CD4-positive, alpha-beta T cell treated with Interleukin-4 for 4 hours (primary cell): ENCODE data around the gene MUL1.

Experiments used
- DNase-seq: peaks from one replicate; pipeline ENCODE4 v3.0.0-alpha.2; 2020

Gene MUL1

GRCh38 chr1:20484519-20485462 is 23.2 kb downstream of the MUL1 start:
- DNase-seq: no peak

GRCh38 chr1:20483833-20484518 is 24.0 kb downstream of the MUL1 start:
- no peak for DNase-seq

DNA sequence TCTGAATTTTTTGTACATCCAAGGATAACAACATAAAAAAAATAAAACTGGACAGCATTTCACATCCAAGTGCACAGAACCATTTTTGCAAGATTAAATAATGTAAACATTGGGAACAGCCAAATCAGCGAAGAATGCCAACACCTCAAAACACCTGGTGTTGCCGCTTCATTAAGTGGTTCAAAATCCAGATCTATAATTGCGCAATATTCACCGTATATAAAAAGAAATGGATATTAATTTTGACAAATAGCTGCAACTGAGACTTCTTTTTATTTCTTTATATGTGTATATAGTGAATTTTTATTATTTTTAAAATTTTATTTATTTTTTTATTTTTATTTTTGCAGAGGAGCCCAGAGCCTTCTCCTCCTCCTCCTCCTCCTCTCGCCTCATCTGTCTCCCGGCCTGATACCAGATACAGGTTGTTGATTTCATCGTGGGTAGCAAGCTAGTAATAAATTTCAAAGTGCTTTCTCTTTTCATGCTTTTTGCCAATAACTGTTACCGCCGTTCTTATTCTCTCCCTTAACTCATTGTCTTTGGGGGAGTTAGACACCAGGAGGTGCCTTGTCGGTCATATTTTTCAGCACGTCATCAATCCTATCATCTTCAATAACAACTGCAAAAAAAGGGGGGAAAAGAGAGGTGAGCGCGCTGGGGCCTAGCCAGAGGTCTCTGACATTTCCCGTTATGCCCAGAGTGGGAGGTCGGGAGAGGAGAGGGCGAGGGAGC is 24.7 kb downstream of the MUL1 start:
- no peak for DNase-seq

- DNase-seq: no peak
These were observed 26.1 kb downstream of the MUL1 start for GRCh38 chr1:20481643-20482498.

- no peak for DNase-seq
These were observed 26.9 kb downstream of the MUL1 start for GRCh38 chr1:20480951-20481617.

GRCh38 chr1:20480243-20480944 is 27.6 kb downstream of the MUL1 start:
- DNase-seq: no peak

GRCh38 chr1:20479840-20480239 is 28.1 kb downstream of the MUL1 start:
- DNase-seq: no peak

- no peak for DNase-seq
These were observed 29.8 kb downstream of the MUL1 start for GRCh38 chr1:20478057-20478635.

DNA sequence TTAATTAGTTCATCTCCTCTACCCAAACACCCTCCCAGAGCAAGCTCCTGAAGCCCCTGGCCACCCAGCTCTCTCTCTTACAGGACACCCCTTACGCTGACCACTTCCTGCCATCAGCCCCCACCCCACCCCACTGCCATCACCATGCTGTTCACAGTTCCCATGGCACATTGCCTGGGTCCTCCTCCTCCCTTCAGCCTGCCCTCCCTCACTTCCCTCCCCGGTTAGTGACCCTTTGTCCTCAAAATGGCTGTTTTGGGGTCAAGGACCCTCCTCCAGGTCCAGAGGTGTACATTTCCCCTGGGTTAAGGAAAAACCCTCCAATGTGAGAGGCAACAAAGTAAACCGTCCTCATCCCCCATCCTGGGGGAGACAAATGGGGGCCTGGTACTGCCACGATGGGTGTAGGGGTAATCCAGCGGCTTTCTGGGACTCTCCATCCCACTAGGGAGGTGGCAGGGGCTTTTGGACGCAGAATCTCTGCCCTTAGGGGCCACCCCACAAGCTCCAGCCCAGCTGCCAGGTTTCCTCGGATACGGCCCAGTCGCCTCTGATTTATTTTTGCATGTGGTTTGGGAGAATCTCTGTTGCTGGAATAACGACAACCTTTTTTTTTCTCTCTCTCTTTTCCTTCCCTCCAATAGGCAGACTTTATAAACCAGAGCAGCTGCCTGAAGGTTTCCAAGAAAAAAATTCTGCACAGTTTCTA is 30.4 kb downstream of the MUL1 start:
- DNase-seq: no peak

GRCh38 chr1:20476265-20477038 is 31.5 kb downstream of the MUL1 start:
- DNase-seq: no peak

- DNase-seq: no peak
These were observed 33.0 kb downstream of the MUL1 start for GRCh38 chr1:20474996-20475395.

GRCh38 chr1:20474333-20474975 is 33.5 kb downstream of the MUL1 start:
- no peak for DNase-seq

DNA sequence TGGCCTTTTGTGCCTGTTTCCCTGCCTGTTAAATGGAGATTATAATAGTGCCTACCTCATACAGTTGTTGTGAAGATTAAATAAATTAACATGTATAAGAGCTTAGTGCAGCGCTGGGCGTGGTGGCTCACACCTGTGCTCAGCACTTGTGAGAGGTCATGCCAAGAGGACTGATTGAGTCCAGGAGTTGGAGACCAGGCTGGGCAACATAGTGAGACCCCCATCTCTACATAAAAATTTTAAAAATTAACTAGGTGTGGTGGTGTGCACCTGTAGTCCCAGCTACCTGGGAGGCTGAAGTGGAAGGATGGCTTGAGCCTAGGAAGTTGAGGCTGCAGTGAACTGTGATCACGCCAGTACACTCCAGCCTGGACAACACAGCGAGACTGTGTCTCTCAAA is 34.1 kb downstream of the MUL1 start:
- DNase-seq: no peak

- DNase-seq: no peak
These were observed 34.9 kb downstream of the MUL1 start for GRCh38 chr1:20472860-20473711.

DNA sequence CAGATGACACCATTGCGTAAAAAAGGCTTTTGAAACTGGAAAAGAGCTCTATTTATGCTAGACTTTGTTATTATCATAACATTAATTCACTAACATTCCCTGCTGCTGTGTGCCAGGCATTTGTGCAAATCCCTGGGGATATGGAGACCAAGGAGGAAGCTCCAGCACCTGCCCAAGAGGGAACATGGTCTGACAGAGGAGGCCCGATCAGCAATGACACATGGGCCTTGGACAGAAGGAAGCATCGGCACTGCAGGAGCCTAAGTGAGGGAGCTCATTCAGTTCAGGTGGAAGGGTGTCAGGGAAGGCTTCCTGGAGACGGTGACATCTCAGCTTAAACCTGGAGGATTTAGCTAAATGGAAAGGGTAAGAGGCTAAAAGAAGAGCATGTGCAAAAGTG is 35.8 kb downstream of the MUL1 start:
- DNase-seq: no peak

DNA sequence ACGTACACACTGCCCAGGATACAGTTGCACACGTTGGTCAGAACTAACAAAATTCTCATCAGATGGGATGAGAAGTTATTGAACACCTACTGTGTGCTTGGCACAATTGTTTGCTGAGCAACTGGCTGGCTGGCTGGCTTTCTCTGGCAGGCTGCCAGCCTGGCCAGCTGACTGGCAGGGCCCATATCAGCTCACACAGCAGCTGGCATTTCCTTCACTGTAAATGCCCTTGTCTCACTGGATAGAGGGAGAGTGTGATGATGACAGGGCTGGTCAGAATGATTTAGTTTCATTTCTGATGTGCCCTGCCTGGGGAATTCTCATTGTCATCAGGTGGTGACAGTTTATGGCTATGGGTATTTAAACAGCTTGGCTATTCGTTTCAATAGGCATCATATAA is 37.8 kb downstream of the MUL1 start:
- DNase-seq: no peak

DNA sequence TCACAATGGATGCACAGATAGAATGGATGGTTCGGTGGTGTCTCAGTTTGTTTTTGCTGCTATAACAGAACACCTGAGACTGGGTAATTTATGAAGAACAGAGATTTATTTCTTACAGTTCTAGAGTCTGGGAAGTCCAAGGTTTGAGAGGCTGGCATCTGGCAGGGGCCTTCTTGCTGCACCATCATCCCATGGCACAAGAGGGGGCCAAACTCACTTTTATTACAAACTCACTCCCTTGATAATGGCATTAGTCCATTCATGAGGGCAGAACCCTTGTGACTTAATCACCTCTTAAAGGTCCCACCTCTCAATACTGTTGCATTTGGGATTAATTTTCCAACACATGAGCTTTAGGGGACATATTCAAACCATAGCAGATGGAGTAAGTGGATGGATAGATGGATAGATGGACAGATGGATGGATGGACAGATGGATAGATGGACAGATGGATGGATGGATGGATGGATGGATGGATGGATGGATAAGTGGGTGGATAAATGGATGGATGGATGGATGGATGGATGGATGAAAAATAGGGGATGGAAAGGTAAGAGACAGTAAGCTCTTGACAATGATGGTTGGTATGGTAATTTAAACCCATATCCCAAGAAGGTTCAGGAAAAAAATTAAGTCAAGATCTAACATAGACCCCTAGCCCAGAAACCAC is 38.4 kb downstream of the MUL1 start:
- DNase-seq: no peak
